ENCODE data around the gene CCDC177. TPM values are rescaled to one million over a fixed set of nuclear protein-coding genes. Genes with fewer than 3 reads are reported as not detected.

CCDC177 gene
- total and polyA plus RNA-seq, 2 of the 8 experiments (the other 6 are each of a cell fraction or from before 2014, with no cell fraction given), result 0.62 to 2.8 TPM

DNA sequence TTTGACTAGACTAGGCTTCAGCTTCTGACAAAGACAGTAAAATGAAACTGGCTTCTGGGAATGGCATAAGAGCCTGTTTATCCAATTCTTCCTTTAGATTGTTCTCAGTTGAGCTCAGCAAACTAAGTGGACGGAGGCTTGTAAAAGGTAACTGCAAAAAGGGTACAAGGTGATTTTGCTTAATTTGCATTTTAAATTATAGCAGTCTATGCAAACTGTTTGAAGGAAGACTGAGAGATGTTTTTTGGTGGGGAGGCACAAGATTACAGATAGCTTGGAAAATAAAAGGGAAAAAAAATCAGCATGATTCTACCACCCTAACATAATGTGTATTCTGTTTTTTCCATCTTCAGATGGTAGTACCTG lies 41.7 kb upstream of the CCDC177 start (continued):
- TF ChIP-seq, protein P1, sequence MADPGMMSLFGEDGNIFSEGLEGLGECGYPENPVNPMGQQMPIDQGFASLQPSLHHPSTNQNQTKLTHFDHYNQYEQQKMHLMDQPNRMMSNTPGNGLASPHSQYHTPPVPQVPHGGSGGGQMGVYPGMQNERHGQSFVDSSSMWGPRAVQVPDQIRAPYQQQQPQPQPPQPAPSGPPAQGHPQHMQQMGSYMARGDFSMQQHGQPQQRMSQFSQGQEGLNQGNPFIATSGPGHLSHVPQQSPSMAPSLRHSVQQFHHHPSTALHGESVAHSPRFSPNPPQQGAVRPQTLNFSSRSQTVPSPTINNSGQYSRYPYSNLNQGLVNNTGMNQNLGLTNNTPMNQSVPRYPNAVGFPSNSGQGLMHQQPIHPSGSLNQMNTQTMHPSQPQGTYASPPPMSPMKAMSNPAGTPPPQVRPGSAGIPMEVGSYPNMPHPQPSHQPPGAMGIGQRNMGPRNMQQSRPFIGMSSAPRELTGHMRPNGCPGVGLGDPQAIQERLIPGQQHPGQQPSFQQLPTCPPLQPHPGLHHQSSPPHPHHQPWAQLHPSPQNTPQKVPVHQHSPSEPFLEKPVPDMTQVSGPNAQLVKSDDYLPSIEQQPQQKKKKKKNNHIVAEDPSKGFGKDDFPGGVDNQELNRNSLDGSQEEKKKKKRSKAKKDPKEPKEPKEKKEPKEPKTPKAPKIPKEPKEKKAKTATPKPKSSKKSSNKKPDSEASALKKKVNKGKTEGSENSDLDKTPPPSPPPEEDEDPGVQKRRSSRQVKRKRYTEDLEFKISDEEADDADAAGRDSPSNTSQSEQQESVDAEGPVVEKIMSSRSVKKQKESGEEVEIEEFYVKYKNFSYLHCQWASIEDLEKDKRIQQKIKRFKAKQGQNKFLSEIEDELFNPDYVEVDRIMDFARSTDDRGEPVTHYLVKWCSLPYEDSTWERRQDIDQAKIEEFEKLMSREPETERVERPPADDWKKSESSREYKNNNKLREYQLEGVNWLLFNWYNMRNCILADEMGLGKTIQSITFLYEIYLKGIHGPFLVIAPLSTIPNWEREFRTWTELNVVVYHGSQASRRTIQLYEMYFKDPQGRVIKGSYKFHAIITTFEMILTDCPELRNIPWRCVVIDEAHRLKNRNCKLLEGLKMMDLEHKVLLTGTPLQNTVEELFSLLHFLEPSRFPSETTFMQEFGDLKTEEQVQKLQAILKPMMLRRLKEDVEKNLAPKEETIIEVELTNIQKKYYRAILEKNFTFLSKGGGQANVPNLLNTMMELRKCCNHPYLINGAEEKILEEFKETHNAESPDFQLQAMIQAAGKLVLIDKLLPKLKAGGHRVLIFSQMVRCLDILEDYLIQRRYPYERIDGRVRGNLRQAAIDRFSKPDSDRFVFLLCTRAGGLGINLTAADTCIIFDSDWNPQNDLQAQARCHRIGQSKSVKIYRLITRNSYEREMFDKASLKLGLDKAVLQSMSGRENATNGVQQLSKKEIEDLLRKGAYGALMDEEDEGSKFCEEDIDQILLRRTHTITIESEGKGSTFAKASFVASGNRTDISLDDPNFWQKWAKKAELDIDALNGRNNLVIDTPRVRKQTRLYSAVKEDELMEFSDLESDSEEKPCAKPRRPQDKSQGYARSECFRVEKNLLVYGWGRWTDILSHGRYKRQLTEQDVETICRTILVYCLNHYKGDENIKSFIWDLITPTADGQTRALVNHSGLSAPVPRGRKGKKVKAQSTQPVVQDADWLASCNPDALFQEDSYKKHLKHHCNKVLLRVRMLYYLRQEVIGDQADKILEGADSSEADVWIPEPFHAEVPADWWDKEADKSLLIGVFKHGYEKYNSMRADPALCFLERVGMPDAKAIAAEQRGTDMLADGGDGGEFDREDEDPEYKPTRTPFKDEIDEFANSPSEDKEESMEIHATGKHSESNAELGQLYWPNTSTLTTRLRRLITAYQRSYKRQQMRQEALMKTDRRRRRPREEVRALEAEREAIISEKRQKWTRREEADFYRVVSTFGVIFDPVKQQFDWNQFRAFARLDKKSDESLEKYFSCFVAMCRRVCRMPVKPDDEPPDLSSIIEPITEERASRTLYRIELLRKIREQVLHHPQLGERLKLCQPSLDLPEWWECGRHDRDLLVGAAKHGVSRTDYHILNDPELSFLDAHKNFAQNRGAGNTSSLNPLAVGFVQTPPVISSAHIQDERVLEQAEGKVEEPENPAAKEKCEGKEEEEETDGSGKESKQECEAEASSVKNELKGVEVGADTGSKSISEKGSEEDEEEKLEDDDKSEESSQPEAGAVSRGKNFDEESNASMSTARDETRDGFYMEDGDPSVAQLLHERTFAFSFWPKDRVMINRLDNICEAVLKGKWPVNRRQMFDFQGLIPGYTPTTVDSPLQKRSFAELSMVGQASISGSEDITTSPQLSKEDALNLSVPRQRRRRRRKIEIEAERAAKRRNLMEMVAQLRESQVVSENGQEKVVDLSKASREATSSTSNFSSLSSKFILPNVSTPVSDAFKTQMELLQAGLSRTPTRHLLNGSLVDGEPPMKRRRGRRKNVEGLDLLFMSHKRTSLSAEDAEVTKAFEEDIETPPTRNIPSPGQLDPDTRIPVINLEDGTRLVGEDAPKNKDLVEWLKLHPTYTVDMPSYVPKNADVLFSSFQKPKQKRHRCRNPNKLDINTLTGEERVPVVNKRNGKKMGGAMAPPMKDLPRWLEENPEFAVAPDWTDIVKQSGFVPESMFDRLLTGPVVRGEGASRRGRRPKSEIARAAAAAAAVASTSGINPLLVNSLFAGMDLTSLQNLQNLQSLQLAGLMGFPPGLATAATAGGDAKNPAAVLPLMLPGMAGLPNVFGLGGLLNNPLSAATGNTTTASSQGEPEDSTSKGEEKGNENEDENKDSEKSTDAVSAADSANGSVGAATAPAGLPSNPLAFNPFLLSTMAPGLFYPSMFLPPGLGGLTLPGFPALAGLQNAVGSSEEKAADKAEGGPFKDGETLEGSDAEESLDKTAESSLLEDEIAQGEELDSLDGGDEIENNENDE (IDR thresholded peaks at IDR 0.05; ENCODE audit: insufficient replicate concordance, low read length), result no peak
- no peak for TF ChIP-seq RAD21 (IDR thresholded peaks at IDR 0.05 in 1 of 2, conservative IDR thresholded peaks at IDR 0.05 in 1 of 2; ENCODE audit: low read depth in 2 of 2, low read length in 2 of 2)
- TF ChIP-seq SIN3A (conservative IDR thresholded peaks at IDR 0.05 in 1 of 2, IDR thresholded peaks at IDR 0.05 in 1 of 2; ENCODE audit: low read depth in 1 of 2, low read length in 2 of 2), result no peak
- TF ChIP-seq, protein P2, sequence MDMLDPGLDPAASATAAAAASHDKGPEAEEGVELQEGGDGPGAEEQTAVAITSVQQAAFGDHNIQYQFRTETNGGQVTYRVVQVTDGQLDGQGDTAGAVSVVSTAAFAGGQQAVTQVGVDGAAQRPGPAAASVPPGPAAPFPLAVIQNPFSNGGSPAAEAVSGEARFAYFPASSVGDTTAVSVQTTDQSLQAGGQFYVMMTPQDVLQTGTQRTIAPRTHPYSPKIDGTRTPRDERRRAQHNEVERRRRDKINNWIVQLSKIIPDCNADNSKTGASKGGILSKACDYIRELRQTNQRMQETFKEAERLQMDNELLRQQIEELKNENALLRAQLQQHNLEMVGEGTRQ (IDR thresholded peaks at IDR 0.05; ENCODE audit: low read length), result no peak
- TF ChIP-seq YY1 (IDR thresholded peaks at IDR 0.05; ENCODE audit: low read depth, low read length), result no peak
- no peak for TF ChIP-seq GTF2F1 (IDR thresholded peaks at IDR 0.05; ENCODE audit: borderline replicate concordance, low read depth, low read length)
- no peak for TF ChIP-seq CBX8 (IDR thresholded peaks at IDR 0.05; ENCODE audit: borderline replicate concordance, low read depth, low read length)
- TF ChIP-seq SRF (IDR thresholded peaks at IDR 0.05; ENCODE audit: low read depth, low read length), result no peak
